Measurements from ENCODE around the gene EYA3.

EYA3 gene

DNA sequence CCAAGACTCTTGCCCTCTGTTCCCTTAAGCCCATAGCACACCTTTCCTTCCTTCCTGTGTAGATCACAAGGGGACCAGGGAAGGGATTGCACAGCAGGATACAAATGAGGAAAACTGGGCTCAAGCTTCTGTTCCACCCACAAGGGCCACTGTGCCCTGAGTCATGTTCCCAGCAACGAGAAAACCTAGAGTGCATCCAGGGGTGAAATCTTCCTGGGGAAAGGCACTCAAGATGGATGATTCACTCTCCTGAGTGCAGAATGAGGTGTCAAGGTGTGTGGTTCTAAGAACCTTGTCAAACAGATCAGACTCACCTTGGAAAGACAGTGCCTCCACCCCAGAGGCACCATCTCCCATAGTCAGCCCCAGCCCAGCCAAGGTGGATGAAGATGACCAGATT, 40.7 kb upstream of the EYA3 start:
- Histone ChIP-seq H3K36me3 (ENCODE audit: control insufficient read depth in 1 of 2, insufficient read depth in 2 of 2, low read depth in 1 of 2, low read length in 2 of 2) (no peaks in the 10 kb centered on the region), H2BK5ac (ENCODE audit: low read depth, low read length, poor library complexity, severe bottlenecking) (no peak overlapping the region), H3K14ac (ENCODE audit: low read length in 2 of 2) (no peak overlapping the region), H2AFZ (ENCODE audit: low read depth, low read length) (no peak overlapping the region), H3K9me3 (ENCODE audit: control insufficient read depth, low read length) (no peaks in the 10 kb centered on the region), H4K8ac (ENCODE audit: low read length) (no peak overlapping the region), H3K18ac (ENCODE audit: low read depth in 1 of 2, low read length in 2 of 2) (no peak overlapping the region), H3K23ac (ENCODE audit: low read length in 2 of 2) (no peak overlapping the region), H4K91ac (ENCODE audit: low read length) (no peak overlapping the region), H3K4me1 (ENCODE audit: control insufficient read depth, insufficient read depth, low read depth, low read length) (peaks cover 5% of the 10 kb centered on the region), H3K9ac (ENCODE audit: low read length) (no peak overlapping the region), H2BK15ac (ENCODE audit: low read depth, poor library complexity, severe bottlenecking) (no peak overlapping the region), H2BK12ac (ENCODE audit: low read length in 2 of 2) (no peak overlapping the region), H3K27ac (ENCODE audit: low read length, poor library complexity, severe bottlenecking) (no peak overlapping the region), H3K4me2 (ENCODE audit: low read length, poor library complexity, severe bottlenecking) (no peak overlapping the region), H3K4me3 (ENCODE audit: insufficient read depth in 1 of 2, low read depth in 1 of 2, low read length in 2 of 2) (no peak overlapping the region), H2BK120ac (ENCODE audit: low read depth, low read length) (no peak overlapping the region), H3K4ac (ENCODE audit: low read depth in 1 of 2, low read length in 2 of 2) (no peak overlapping the region), H2AK5ac (ENCODE audit: low read length, severe bottlenecking) (no peak overlapping the region), H3K79me1 (replicated peaks; ENCODE audit: low read length, poor library complexity, severe bottlenecking) (no peaks in the 10 kb centered on the region), H3K27me3 (ENCODE audit: control insufficient read depth in 1 of 2, insufficient read depth in 1 of 2, low read length in 2 of 2) (no peaks in the 10 kb centered on the region)
- WGBS, result no CpG with 5 or more reads among the region's 1 CpG
- peak; percentile 43 for DNase-seq

GRCh38 chr1:28127617-28128257, 39.3 kb upstream of the EYA3 start:
- H3K9me3 ChIP-seq (ENCODE audit: control insufficient read depth, low read length), result no peaks in the 10 kb centered on the region
- no peak overlapping the region for H3K9ac ChIP-seq (ENCODE audit: low read length)
- no peak overlapping the region for H2AK5ac ChIP-seq (ENCODE audit: low read length, severe bottlenecking)
- H2BK12ac ChIP-seq (ENCODE audit: low read length in 2 of 2), result no peak overlapping the region
- no peak overlapping the region for H4K91ac ChIP-seq (ENCODE audit: low read length)
- H2BK5ac ChIP-seq (ENCODE audit: low read depth, low read length, poor library complexity, severe bottlenecking), result no peak overlapping the region
- H3K79me1 ChIP-seq (replicated peaks; ENCODE audit: low read length, poor library complexity, severe bottlenecking), result no peaks in the 10 kb centered on the region
- H3K4ac ChIP-seq (ENCODE audit: low read depth in 1 of 2, low read length in 2 of 2), result no peak overlapping the region
- H3K18ac ChIP-seq (ENCODE audit: low read depth in 1 of 2, low read length in 2 of 2), result no peak overlapping the region
- H3K14ac ChIP-seq (ENCODE audit: low read length in 2 of 2), result no peak overlapping the region
- no peaks in the 10 kb centered on the region for H3K27me3 ChIP-seq (ENCODE audit: control insufficient read depth in 1 of 2, insufficient read depth in 1 of 2, low read length in 2 of 2)
- no peak overlapping the region for H2BK120ac ChIP-seq (ENCODE audit: low read depth, low read length)
- H2AFZ ChIP-seq (ENCODE audit: low read depth, low read length), result no peak overlapping the region
- no peaks in the 10 kb centered on the region for H3K36me3 ChIP-seq (ENCODE audit: control insufficient read depth in 1 of 2, insufficient read depth in 2 of 2, low read depth in 1 of 2, low read length in 2 of 2)
- H3K4me2 ChIP-seq (ENCODE audit: low read length, poor library complexity, severe bottlenecking), result no peak overlapping the region
- no peak overlapping the region for H4K8ac ChIP-seq (ENCODE audit: low read length)
- DNase-seq, result no peak
- no peak overlapping the region for H3K4me3 ChIP-seq (ENCODE audit: insufficient read depth in 1 of 2, low read depth in 1 of 2, low read length in 2 of 2)
- no peak overlapping the region for H3K27ac ChIP-seq (ENCODE audit: low read length, poor library complexity, severe bottlenecking)
- peaks cover 5% of the 10 kb centered on the region for H3K4me1 ChIP-seq (ENCODE audit: control insufficient read depth, insufficient read depth, low read depth, low read length)
- no peak overlapping the region for H2BK15ac ChIP-seq (ENCODE audit: low read depth, poor library complexity, severe bottlenecking)
- 86% methylated on average over 3 of the region's 3 CpGs for WGBS
- no peak overlapping the region for H3K23ac ChIP-seq (ENCODE audit: low read length in 2 of 2)

- Histone ChIP-seq H2BK120ac (ENCODE audit: low read depth, low read length) (no peak overlapping the region), H3K4me3 (ENCODE audit: insufficient read depth in 1 of 2, low read depth in 1 of 2, low read length in 2 of 2) (no peak overlapping the region), H2BK5ac (ENCODE audit: low read depth, low read length, poor library complexity, severe bottlenecking) (no peak overlapping the region), H2AFZ (ENCODE audit: low read depth, low read length) (no peak overlapping the region), H3K27ac (ENCODE audit: low read length, poor library complexity, severe bottlenecking) (no peak overlapping the region), H2BK12ac (ENCODE audit: low read length in 2 of 2) (no peak overlapping the region), H3K4me2 (ENCODE audit: low read length, poor library complexity, severe bottlenecking) (no peak overlapping the region), H2AK5ac (ENCODE audit: low read length, severe bottlenecking) (no peak overlapping the region), H3K79me1 (replicated peaks; ENCODE audit: low read length, poor library complexity, severe bottlenecking) (no peaks in the 10 kb centered on the region), H4K8ac (ENCODE audit: low read length) (no peak overlapping the region), H3K23ac (ENCODE audit: low read length in 2 of 2) (no peak overlapping the region), H3K18ac (ENCODE audit: low read depth in 1 of 2, low read length in 2 of 2) (no peak overlapping the region), H2BK15ac (ENCODE audit: low read depth, poor library complexity, severe bottlenecking) (no peak overlapping the region), H3K27me3 (ENCODE audit: control insufficient read depth in 1 of 2, insufficient read depth in 1 of 2, low read length in 2 of 2) (no peaks in the 10 kb centered on the region), H3K4me1 (ENCODE audit: control insufficient read depth, insufficient read depth, low read depth, low read length) (peaks cover 5% of the 10 kb centered on the region), H3K14ac (ENCODE audit: low read length in 2 of 2) (no peak overlapping the region), H3K4ac (ENCODE audit: low read depth in 1 of 2, low read length in 2 of 2) (no peak overlapping the region), H3K9me3 (ENCODE audit: control insufficient read depth, low read length) (no peaks in the 10 kb centered on the region), H4K91ac (ENCODE audit: low read length) (no peak overlapping the region), H3K9ac (ENCODE audit: low read length) (no peak overlapping the region), H3K36me3 (ENCODE audit: control insufficient read depth in 1 of 2, insufficient read depth in 2 of 2, low read depth in 1 of 2, low read length in 2 of 2) (no peaks in the 10 kb centered on the region)
- WGBS, result 95% methylated on average over 3 of the region's 5 CpGs
- no peak for DNase-seq
Observed at GRCh38 chr1:28126783-28127490, 38.5 kb upstream of the EYA3 start.

DNA sequence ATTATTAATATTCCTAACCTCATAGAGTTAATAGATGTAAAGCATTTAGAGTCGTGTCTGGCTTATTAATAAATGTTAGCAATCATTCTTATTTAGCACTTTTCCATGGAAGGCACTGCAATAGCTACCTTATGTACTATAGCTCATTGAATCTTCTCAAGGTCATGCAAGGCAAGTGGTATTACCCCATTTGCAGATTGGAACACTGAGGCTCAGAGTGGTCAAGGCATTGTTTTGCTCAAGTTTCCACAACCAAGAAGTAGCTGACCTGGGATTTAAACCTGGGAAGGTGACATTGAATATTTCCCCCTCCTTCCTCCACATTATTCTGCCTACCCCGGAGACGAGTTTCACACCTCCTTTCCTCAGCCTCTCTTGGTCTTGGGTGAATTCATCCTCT, 37.8 kb upstream of the EYA3 start:
- H3K23ac ChIP-seq (ENCODE audit: low read length in 2 of 2), result no peak overlapping the region
- H2BK5ac ChIP-seq (ENCODE audit: low read depth, low read length, poor library complexity, severe bottlenecking), result no peak overlapping the region
- H2BK12ac ChIP-seq (ENCODE audit: low read length in 2 of 2), result no peak overlapping the region
- no peaks in the 10 kb centered on the region for H3K27me3 ChIP-seq (ENCODE audit: control insufficient read depth in 1 of 2, insufficient read depth in 1 of 2, low read length in 2 of 2)
- peaks cover 5% of the 10 kb centered on the region for H3K4me1 ChIP-seq (ENCODE audit: control insufficient read depth, insufficient read depth, low read depth, low read length)
- no peak overlapping the region for H3K9ac ChIP-seq (ENCODE audit: low read length)
- H3K14ac ChIP-seq (ENCODE audit: low read length in 2 of 2), result no peak overlapping the region
- 85% methylated on average over 2 of the region's 3 CpGs for WGBS
- H2AFZ ChIP-seq (ENCODE audit: low read depth, low read length), result no peak overlapping the region
- no peak overlapping the region for H3K4me3 ChIP-seq (ENCODE audit: insufficient read depth in 1 of 2, low read depth in 1 of 2, low read length in 2 of 2)
- H3K79me1 ChIP-seq (replicated peaks; ENCODE audit: low read length, poor library complexity, severe bottlenecking), result no peaks in the 10 kb centered on the region
- no peaks in the 10 kb centered on the region for H3K9me3 ChIP-seq (ENCODE audit: control insufficient read depth, low read length)
- H3K4ac ChIP-seq (ENCODE audit: low read depth in 1 of 2, low read length in 2 of 2), result no peak overlapping the region
- no peak overlapping the region for H3K27ac ChIP-seq (ENCODE audit: low read length, poor library complexity, severe bottlenecking)
- H2BK15ac ChIP-seq (ENCODE audit: low read depth, poor library complexity, severe bottlenecking), result no peak overlapping the region
- DNase-seq, result no peak
- H3K4me2 ChIP-seq (ENCODE audit: low read length, poor library complexity, severe bottlenecking), result no peak overlapping the region
- H2BK120ac ChIP-seq (ENCODE audit: low read depth, low read length), result no peak overlapping the region
- H3K18ac ChIP-seq (ENCODE audit: low read depth in 1 of 2, low read length in 2 of 2), result no peak overlapping the region
- H2AK5ac ChIP-seq (ENCODE audit: low read length, severe bottlenecking), result no peak overlapping the region
- no peaks in the 10 kb centered on the region for H3K36me3 ChIP-seq (ENCODE audit: control insufficient read depth in 1 of 2, insufficient read depth in 2 of 2, low read depth in 1 of 2, low read length in 2 of 2)
- no peak overlapping the region for H4K8ac ChIP-seq (ENCODE audit: low read length)
- H4K91ac ChIP-seq (ENCODE audit: low read length), result no peak overlapping the region
